ENCODE data around the gene BRSK2. TPM values are rescaled to one million over a fixed set of nuclear protein-coding genes. Genes with fewer than 3 reads are reported as not detected.

The BRSK2 gene
- total RNA-seq, 1 donor from 2014 or later = 1.7 TPM

GRCh38 chr11:1450949-1451710 is 61.4 kb downstream of the BRSK2 start:
- no peak overlapping the region for H3K27ac Mint-ChIP-seq (ENCODE audit: unreplicated experiment)
- TF ChIP-seq CTCF (IDR thresholded peaks at IDR 0.05) = no peak

GRCh38 chr11:1451781-1452470 is 62.2 kb downstream of the BRSK2 start:
- H3K4me3 Mint-ChIP-seq (ENCODE audit: unreplicated experiment) = no peak overlapping the region
- no peak overlapping the region for H3K27ac Mint-ChIP-seq (ENCODE audit: unreplicated experiment)
- H3K4me1 Mint-ChIP-seq (ENCODE audit: unreplicated experiment) = no peaks in the 10 kb centered on the region
- H3K36me3 Mint-ChIP-seq (ENCODE audit: unreplicated experiment) = no peaks in the 10 kb centered on the region
- TF ChIP-seq CTCF (IDR thresholded peaks at IDR 0.05) = no peak
- H3K27me3 Mint-ChIP-seq (ENCODE audit: unreplicated experiment) = no peaks in the 10 kb centered on the region
- DNase-seq (ENCODE audit: extremely low spot score, unreplicated experiment) = no peak
- no peaks in the 10 kb centered on the region for H3K9me3 Mint-ChIP-seq (ENCODE audit: unreplicated experiment)

More at GRCh38 chr11:1450949-1451710, 61.4 kb downstream of the BRSK2 start:
- H3K9me3 Mint-ChIP-seq (ENCODE audit: unreplicated experiment) = no peaks in the 10 kb centered on the region
- no peak overlapping the region for H3K4me3 Mint-ChIP-seq (ENCODE audit: unreplicated experiment)
- no peaks in the 10 kb centered on the region for H3K36me3 Mint-ChIP-seq (ENCODE audit: unreplicated experiment)
- DNase-seq (ENCODE audit: extremely low spot score, unreplicated experiment) = no peak
- no peaks in the 10 kb centered on the region for H3K4me1 Mint-ChIP-seq (ENCODE audit: unreplicated experiment)
- H3K27me3 Mint-ChIP-seq (ENCODE audit: unreplicated experiment) = no peaks in the 10 kb centered on the region

- DNase-seq (ENCODE audit: extremely low spot score, unreplicated experiment) = no peak
Measured at GRCh38 chr11:1452744-1453143, 63.0 kb downstream of the BRSK2 start.

GRCh38 chr11:1453611-1454034 is 63.9 kb downstream of the BRSK2 start:
- Mint-ChIP-seq H3K27ac (ENCODE audit: unreplicated experiment) (no peak overlapping the region), H3K4me3 (ENCODE audit: unreplicated experiment) (no peak overlapping the region), H3K9me3 (ENCODE audit: unreplicated experiment) (no peaks in the 10 kb centered on the region), H3K36me3 (ENCODE audit: unreplicated experiment) (no peaks in the 10 kb centered on the region), H3K4me1 (ENCODE audit: unreplicated experiment) (no peaks in the 10 kb centered on the region), H3K27me3 (ENCODE audit: unreplicated experiment) (no peaks in the 10 kb centered on the region)
- TF ChIP-seq CTCF (IDR thresholded peaks at IDR 0.05) = peak; percentile 11
- DNase-seq (ENCODE audit: extremely low spot score, unreplicated experiment) = no peak

More at GRCh38 chr11:1452744-1453143, 63.0 kb downstream of the BRSK2 start:
- Mint-ChIP-seq H3K4me1 (ENCODE audit: unreplicated experiment) (no peaks in the 10 kb centered on the region), H3K27me3 (ENCODE audit: unreplicated experiment) (no peaks in the 10 kb centered on the region), H3K36me3 (ENCODE audit: unreplicated experiment) (no peaks in the 10 kb centered on the region), H3K9me3 (ENCODE audit: unreplicated experiment) (no peaks in the 10 kb centered on the region), H3K4me3 (ENCODE audit: unreplicated experiment) (no peak overlapping the region), H3K27ac (ENCODE audit: unreplicated experiment) (no peak overlapping the region)
- TF ChIP-seq CTCF (IDR thresholded peaks at IDR 0.05) = no peak

GRCh38 chr11:1454576-1454975 is 64.8 kb downstream of the BRSK2 start:
- Mint-ChIP-seq H3K27ac (ENCODE audit: unreplicated experiment) (no peak overlapping the region), H3K4me3 (ENCODE audit: unreplicated experiment) (no peak overlapping the region), H3K9me3 (ENCODE audit: unreplicated experiment) (no peaks in the 10 kb centered on the region), H3K27me3 (ENCODE audit: unreplicated experiment) (no peaks in the 10 kb centered on the region), H3K36me3 (ENCODE audit: unreplicated experiment) (no peaks in the 10 kb centered on the region), H3K4me1 (ENCODE audit: unreplicated experiment) (no peaks in the 10 kb centered on the region)
- no peak for DNase-seq (ENCODE audit: extremely low spot score, unreplicated experiment)
- TF ChIP-seq CTCF (IDR thresholded peaks at IDR 0.05) = no peak

All from osteocyte (in vitro differentiated cells).